Bronchial epithelial cell (primary cell): Measurements from ENCODE around the gene PDGFA. TPM values are rescaled to one million over a fixed set of nuclear protein-coding genes. Genes with fewer than 3 reads are reported as not detected.

Source experiments
- DNase-seq: peaks from one replicate; pipeline ENCODE4 v3.0.0-alpha.2; 2010; ENCODE audit warnings: low read depth
- FAIRE-seq: peaks from 2 replicates; lab custom pipeline; 2011; peaks lifted over from hg19 to GRCh38; lab: Jason Lieb, UNC
- H3K27me3 ChIP-seq: 2 replicates; pipeline ENCODE4 v1.5.1; 2011; ENCODE audit warnings: low read length; ENCODE audit not compliant: control insufficient read depth, insufficient read depth
- H3K36me3 ChIP-seq: 2 replicates; pipeline ENCODE4 v1.5.1; 2011; ENCODE audit warnings: low read length; ENCODE audit not compliant: control insufficient read depth, insufficient read depth
- H3K4me3 ChIP-seq: 2 replicates; pipeline ENCODE4 v1.5.1; 2011; ENCODE audit warnings: mild to moderate bottlenecking, low read depth, low read length, control low read depth
- CTCF ChIP-seq: IDR thresholded peaks from 2 replicates; pipeline ENCODE4 v1.5.1; 2011; ENCODE audit warnings: mild to moderate bottlenecking, moderate library complexity, low read length, control low read depth, inconsistent platforms; ENCODE audit not compliant: insufficient read depth, severe bottlenecking
- total RNA-seq: library from RNA; depleted of rRNA; stranded (reverse); fragments of >200 nt; gene quantifications from 2 replicates; pipeline ENCODE4 v1.2.1, GENCODE V29; 2014

Gene PDGFA
- total RNA-seq, 1 donor from 2014 or later, result 64.8 TPM

- DNase-seq (no peak), FAIRE-seq (no peak)
- no peaks in the 10 kb centered on the region for H3K36me3 ChIP-seq
- no peaks in the 10 kb centered on the region for H3K27me3 ChIP-seq
- no peak overlapping the region for H3K4me3 ChIP-seq
- no peak for TF ChIP-seq CTCF
These were observed 39.0 kb downstream of the PDGFA start for GRCh38 chr7:480531-481218.

GRCh38 chr7:479948-480499, 39.6 kb downstream of the PDGFA start:
- Histone ChIP-seq H3K27me3 (no peaks in the 10 kb centered on the region), H3K4me3 (no peak overlapping the region), H3K36me3 (no peaks in the 10 kb centered on the region)
- no peak for DNase-seq
- FAIRE-seq, result no peak
- TF ChIP-seq CTCF, result no peak

GRCh38 chr7:479115-479947, 40.3 kb downstream of the PDGFA start:
- Histone ChIP-seq H3K27me3 (no peaks in the 10 kb centered on the region), H3K36me3 (no peaks in the 10 kb centered on the region), H3K4me3 (no peak overlapping the region)
- no peak for DNase-seq
- TF ChIP-seq CTCF, result no peak
- peak; percentile 40 for FAIRE-seq

- TF ChIP-seq CTCF, result no peak
- H3K36me3 ChIP-seq, result no peaks in the 10 kb centered on the region
- DNase-seq (no peak), FAIRE-seq (no peak)
- H3K4me3 ChIP-seq, result no peak overlapping the region
- no peaks in the 10 kb centered on the region for H3K27me3 ChIP-seq
These were observed 41.9 kb downstream of the PDGFA start for GRCh38 chr7:477626-478220.

- DNase-seq (no peak), FAIRE-seq (no peak)
These were observed 42.8 kb downstream of the PDGFA start for GRCh38 chr7:476736-477360.

More at GRCh38 chr7:476736-477360, 42.8 kb downstream of the PDGFA start:
- TF ChIP-seq CTCF, result no peak
- Histone ChIP-seq H3K4me3 (no peak overlapping the region), H3K27me3 (no peaks in the 10 kb centered on the region), H3K36me3 (no peaks in the 10 kb centered on the region)
